ENCODE measurements around the gene KLF14. TPM values are rescaled to one million over a fixed set of nuclear protein-coding genes. Genes with fewer than 3 reads are reported as not detected.

KLF14 gene
- total RNA-seq, 1 donor from 2014 or later: 0.07 TPM

DNA sequence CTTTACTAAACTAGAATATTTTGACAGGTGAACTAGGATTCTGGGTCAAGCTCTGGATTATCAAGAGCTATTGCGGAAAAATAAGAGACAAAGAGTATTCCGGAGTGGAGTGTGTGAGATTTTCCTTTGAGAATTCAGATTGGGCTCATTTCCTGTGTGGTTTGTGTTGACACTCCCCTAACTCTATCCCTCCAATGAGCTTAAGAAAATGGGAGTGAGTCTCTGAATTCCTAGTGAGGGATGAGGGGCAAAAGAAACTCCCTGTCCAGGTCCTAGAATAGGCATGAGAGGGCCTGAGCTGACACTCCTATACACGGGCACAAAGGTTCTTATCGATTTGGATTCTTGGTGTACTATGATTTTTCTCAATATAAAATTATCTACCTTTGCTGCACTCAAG, 10.2 kb downstream of the KLF14 start:
- Mint-ChIP-seq H3K36me3 (ENCODE audit: low read depth, unreplicated experiment) (no peaks in the 10 kb centered on the region), H3K4me1 (ENCODE audit: low read depth, unreplicated experiment) (peaks cover 1% of the 10 kb centered on the region), H3K27me3 (ENCODE audit: low read depth, unreplicated experiment) (peaks cover 2% of the 10 kb centered on the region), H3K9me3 (ENCODE audit: unreplicated experiment) (no peaks in the 10 kb centered on the region), H3K27ac (ENCODE audit: unreplicated experiment) (no peak overlapping the region), H3K4me3 (ENCODE audit: unreplicated experiment) (peak overlapping the region; percentile 12)
- no peaks in the 10 kb centered on the region for H3K36me3 ChIP-seq (ENCODE audit: insufficient read depth, low read length)
- no peaks in the 10 kb centered on the region for H4K20me1 ChIP-seq (ENCODE audit: insufficient read depth, low read length)
- FAIRE-seq (no peak), DNase-seq (ENCODE audit: low read depth) (peak; percentile 10)
- TF ChIP-seq, protein P1, sequence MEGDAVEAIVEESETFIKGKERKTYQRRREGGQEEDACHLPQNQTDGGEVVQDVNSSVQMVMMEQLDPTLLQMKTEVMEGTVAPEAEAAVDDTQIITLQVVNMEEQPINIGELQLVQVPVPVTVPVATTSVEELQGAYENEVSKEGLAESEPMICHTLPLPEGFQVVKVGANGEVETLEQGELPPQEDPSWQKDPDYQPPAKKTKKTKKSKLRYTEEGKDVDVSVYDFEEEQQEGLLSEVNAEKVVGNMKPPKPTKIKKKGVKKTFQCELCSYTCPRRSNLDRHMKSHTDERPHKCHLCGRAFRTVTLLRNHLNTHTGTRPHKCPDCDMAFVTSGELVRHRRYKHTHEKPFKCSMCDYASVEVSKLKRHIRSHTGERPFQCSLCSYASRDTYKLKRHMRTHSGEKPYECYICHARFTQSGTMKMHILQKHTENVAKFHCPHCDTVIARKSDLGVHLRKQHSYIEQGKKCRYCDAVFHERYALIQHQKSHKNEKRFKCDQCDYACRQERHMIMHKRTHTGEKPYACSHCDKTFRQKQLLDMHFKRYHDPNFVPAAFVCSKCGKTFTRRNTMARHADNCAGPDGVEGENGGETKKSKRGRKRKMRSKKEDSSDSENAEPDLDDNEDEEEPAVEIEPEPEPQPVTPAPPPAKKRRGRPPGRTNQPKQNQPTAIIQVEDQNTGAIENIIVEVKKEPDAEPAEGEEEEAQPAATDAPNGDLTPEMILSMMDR (IDR thresholded peaks at IDR 0.05; ENCODE audit: insufficient read depth, low read depth, low read length): no peak
- TF ChIP-seq EZH2 (IDR thresholded peaks at IDR 0.05; ENCODE audit: insufficient read depth, low read length): no peak
- H3K4me3 ChIP-seq (ENCODE audit: insufficient read depth, low read depth, low read length): no peak overlapping the region
- H3K27ac ChIP-seq (ENCODE audit: low read depth, low read length): no peak overlapping the region
- no peak overlapping the region for H2AFZ ChIP-seq (ENCODE audit: low read depth, low read length)
- no peaks in the 10 kb centered on the region for H3K4me1 ChIP-seq (ENCODE audit: insufficient read depth, low read length)
- H3K4me2 ChIP-seq (ENCODE audit: low read length): no peak overlapping the region
- no peaks in the 10 kb centered on the region for H3K79me2 ChIP-seq (ENCODE audit: insufficient read depth, low read length)
- no peaks in the 10 kb centered on the region for H3K27me3 ChIP-seq (ENCODE audit: insufficient read depth, low read length)
- H3K9me3 ChIP-seq (ENCODE audit: insufficient read depth, low read depth, low read length): no peaks in the 10 kb centered on the region
- H3K9ac ChIP-seq (ENCODE audit: low read length): no peak overlapping the region

- no peaks in the 10 kb centered on the region for H3K36me3 ChIP-seq (ENCODE audit: insufficient read depth, low read length)
- H3K9ac ChIP-seq (ENCODE audit: low read length): no peak overlapping the region
- no peak overlapping the region for H3K27ac ChIP-seq (ENCODE audit: low read depth, low read length)
- FAIRE-seq (no peak), DNase-seq (ENCODE audit: low read depth) (peak; percentile 50)
- no peak overlapping the region for H2AFZ ChIP-seq (ENCODE audit: low read depth, low read length)
- no peak overlapping the region for H3K4me3 Mint-ChIP-seq (ENCODE audit: unreplicated experiment)
- H3K9me3 ChIP-seq (ENCODE audit: insufficient read depth, low read depth, low read length): no peaks in the 10 kb centered on the region
- TF ChIP-seq, protein P1 (IDR thresholded peaks at IDR 0.05; ENCODE audit: insufficient read depth, low read depth, low read length): peak; percentile 56
- no peak for TF ChIP-seq EZH2 (IDR thresholded peaks at IDR 0.05; ENCODE audit: insufficient read depth, low read length)
- H3K4me1 ChIP-seq (ENCODE audit: insufficient read depth, low read length): no peaks in the 10 kb centered on the region
- peaks cover 8% of the 10 kb centered on the region for H3K27me3 Mint-ChIP-seq (ENCODE audit: low read depth, unreplicated experiment)
- no peak overlapping the region for H3K4me2 ChIP-seq (ENCODE audit: low read length)
- no peaks in the 10 kb centered on the region for H3K79me2 ChIP-seq (ENCODE audit: insufficient read depth, low read length)
- H3K9me3 Mint-ChIP-seq (ENCODE audit: unreplicated experiment): no peaks in the 10 kb centered on the region
- H3K4me3 ChIP-seq (ENCODE audit: insufficient read depth, low read depth, low read length): no peak overlapping the region
- H3K36me3 Mint-ChIP-seq (ENCODE audit: low read depth, unreplicated experiment): no peaks in the 10 kb centered on the region
- no peak overlapping the region for H3K27ac Mint-ChIP-seq (ENCODE audit: unreplicated experiment)
- H3K27me3 ChIP-seq (ENCODE audit: insufficient read depth, low read length): no peaks in the 10 kb centered on the region
- peaks cover 1% of the 10 kb centered on the region for H3K4me1 Mint-ChIP-seq (ENCODE audit: low read depth, unreplicated experiment)
- no peaks in the 10 kb centered on the region for H4K20me1 ChIP-seq (ENCODE audit: insufficient read depth, low read length)
Measured at GRCh38 chr7:130721486-130722277, 12.3 kb downstream of the KLF14 start.

- H3K36me3 Mint-ChIP-seq (ENCODE audit: low read depth, unreplicated experiment): no peaks in the 10 kb centered on the region
- H3K9ac ChIP-seq (ENCODE audit: low read length): no peak overlapping the region
- no peaks in the 10 kb centered on the region for H3K27me3 ChIP-seq (ENCODE audit: insufficient read depth, low read length)
- no peaks in the 10 kb centered on the region for H3K4me1 ChIP-seq (ENCODE audit: insufficient read depth, low read length)
- H3K9me3 Mint-ChIP-seq (ENCODE audit: unreplicated experiment): no peaks in the 10 kb centered on the region
- H3K27ac ChIP-seq (ENCODE audit: low read depth, low read length): no peak overlapping the region
- H3K4me3 ChIP-seq (ENCODE audit: insufficient read depth, low read depth, low read length): no peak overlapping the region
- H4K20me1 ChIP-seq (ENCODE audit: insufficient read depth, low read length): no peaks in the 10 kb centered on the region
- H3K4me3 Mint-ChIP-seq (ENCODE audit: unreplicated experiment): no peak overlapping the region
- no peaks in the 10 kb centered on the region for H3K36me3 ChIP-seq (ENCODE audit: insufficient read depth, low read length)
- no peaks in the 10 kb centered on the region for H3K79me2 ChIP-seq (ENCODE audit: insufficient read depth, low read length)
- no peak for TF ChIP-seq EZH2 (IDR thresholded peaks at IDR 0.05; ENCODE audit: insufficient read depth, low read length)
- TF ChIP-seq, protein P1 (IDR thresholded peaks at IDR 0.05; ENCODE audit: insufficient read depth, low read depth, low read length): no peak
- H3K4me1 Mint-ChIP-seq (ENCODE audit: low read depth, unreplicated experiment): peaks cover 1% of the 10 kb centered on the region
- H3K27me3 Mint-ChIP-seq (ENCODE audit: low read depth, unreplicated experiment): peaks cover 15% of the 10 kb centered on the region
- DNase-seq (ENCODE audit: low read depth) (peak; percentile 85), FAIRE-seq (no peak)
- H2AFZ ChIP-seq (ENCODE audit: low read depth, low read length): no peak overlapping the region
- no peaks in the 10 kb centered on the region for H3K9me3 ChIP-seq (ENCODE audit: insufficient read depth, low read depth, low read length)
- H3K27ac Mint-ChIP-seq (ENCODE audit: unreplicated experiment): no peak overlapping the region
- no peak overlapping the region for H3K4me2 ChIP-seq (ENCODE audit: low read length)
Measured at GRCh38 chr7:130719541-130719940, 14.5 kb downstream of the KLF14 start.
